ENCODE data around the gene UBE2J1.

DNA sequence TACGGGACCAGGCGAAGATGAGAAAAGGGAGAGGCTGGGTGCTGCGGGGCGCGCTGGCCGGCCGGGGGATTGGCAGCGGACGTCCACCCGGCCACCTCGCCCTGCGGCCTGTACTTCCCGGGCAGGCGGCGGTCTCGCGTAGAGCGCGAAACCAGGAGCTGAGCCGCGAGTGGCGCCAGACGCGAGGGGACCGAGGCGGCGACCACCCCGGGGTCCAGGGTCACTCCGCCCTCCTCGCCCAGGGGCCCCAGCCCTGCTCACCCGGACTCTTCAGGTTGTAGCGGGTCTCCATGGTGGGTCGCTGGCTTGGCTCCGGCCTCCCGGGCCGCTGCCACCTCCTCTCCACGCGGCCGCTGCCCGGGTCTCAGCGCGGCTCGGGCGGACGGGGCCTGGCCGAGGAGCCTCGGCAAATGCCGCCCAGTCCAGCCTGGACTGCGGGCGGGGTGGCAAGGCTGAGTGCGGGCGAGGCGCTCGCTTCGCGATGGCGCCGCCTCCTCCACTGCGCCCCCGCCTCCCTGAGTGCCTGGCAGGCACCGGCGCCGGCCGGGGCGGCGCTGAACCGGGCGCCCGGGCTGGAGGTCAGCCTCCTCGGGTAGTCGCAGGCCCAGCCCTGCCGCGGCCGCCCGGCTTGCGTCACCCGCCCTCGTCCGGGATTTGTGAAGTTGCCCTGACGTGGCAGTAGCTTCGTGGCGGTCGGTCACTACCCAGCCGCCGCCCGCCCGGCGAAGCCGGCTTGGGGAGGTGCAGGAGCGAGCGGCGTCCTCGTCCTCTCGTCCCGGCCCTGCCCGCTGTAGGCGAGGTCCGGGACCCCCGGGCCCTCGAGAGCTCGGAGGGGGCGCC, at the start of gene UBE2J1:
- TF ChIP-seq SREBF2 (IDR thresholded peaks at IDR 0.05; ENCODE audit: low read length) (no peak), HDAC6 (IDR thresholded peaks at IDR 0.05; ENCODE audit: unreplicated experiment) (peak; percentile 69), RAD21 (IDR thresholded peaks at IDR 0.05; ENCODE audit: insufficient read depth, low read depth, low read length) (no peak), POLR2A (IDR thresholded peaks at IDR 0.05; ENCODE audit: low read depth, low read length) (peak; percentile 95), SIN3A (IDR thresholded peaks at IDR 0.05; ENCODE audit: low read depth, low read length) (peak; percentile 74), ZZZ3 (IDR thresholded peaks at IDR 0.05; ENCODE audit: control insufficient read depth, insufficient read length, low read depth) (no peak), RBBP5 (conservative IDR thresholded peaks at IDR 0.05) (no peak), SMAD1 (IDR thresholded peaks at IDR 0.05; ENCODE audit: low read depth, partially characterized antibody) (no peak), CHD2 (IDR thresholded peaks at IDR 0.05; ENCODE audit: borderline replicate concordance, low read depth, low read length) (no peak), GABPA (IDR thresholded peaks at IDR 0.05; ENCODE audit: low read depth) (no peak), EP300 (IDR thresholded peaks at IDR 0.05; ENCODE audit: borderline replicate concordance in 1 of 2, control insufficient read depth in 1 of 2, low read depth in 2 of 2, low read length in 2 of 2) (peak in 1 of 2 experiments; percentile 23; a peak in 1 of 4 replicates)
- TF ChIP-seq, protein P1, sequence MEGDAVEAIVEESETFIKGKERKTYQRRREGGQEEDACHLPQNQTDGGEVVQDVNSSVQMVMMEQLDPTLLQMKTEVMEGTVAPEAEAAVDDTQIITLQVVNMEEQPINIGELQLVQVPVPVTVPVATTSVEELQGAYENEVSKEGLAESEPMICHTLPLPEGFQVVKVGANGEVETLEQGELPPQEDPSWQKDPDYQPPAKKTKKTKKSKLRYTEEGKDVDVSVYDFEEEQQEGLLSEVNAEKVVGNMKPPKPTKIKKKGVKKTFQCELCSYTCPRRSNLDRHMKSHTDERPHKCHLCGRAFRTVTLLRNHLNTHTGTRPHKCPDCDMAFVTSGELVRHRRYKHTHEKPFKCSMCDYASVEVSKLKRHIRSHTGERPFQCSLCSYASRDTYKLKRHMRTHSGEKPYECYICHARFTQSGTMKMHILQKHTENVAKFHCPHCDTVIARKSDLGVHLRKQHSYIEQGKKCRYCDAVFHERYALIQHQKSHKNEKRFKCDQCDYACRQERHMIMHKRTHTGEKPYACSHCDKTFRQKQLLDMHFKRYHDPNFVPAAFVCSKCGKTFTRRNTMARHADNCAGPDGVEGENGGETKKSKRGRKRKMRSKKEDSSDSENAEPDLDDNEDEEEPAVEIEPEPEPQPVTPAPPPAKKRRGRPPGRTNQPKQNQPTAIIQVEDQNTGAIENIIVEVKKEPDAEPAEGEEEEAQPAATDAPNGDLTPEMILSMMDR (IDR thresholded peaks at IDR 0.05 in 2 of 3, conservative IDR thresholded peaks at IDR 0.05 in 1 of 3; ENCODE audit: control insufficient read depth in 2 of 3, extremely low read depth in 1 of 3, insufficient read depth in 1 of 3, low read depth in 3 of 3, low read length in 3 of 3), result no peak
- TF ChIP-seq, protein P2, sequence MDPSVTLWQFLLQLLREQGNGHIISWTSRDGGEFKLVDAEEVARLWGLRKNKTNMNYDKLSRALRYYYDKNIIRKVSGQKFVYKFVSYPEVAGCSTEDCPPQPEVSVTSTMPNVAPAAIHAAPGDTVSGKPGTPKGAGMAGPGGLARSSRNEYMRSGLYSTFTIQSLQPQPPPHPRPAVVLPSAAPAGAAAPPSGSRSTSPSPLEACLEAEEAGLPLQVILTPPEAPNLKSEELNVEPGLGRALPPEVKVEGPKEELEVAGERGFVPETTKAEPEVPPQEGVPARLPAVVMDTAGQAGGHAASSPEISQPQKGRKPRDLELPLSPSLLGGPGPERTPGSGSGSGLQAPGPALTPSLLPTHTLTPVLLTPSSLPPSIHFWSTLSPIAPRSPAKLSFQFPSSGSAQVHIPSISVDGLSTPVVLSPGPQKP (IDR thresholded peaks at IDR 0.05; ENCODE audit: low read depth, low read length), result no peak
